ENCODE measurements around the gene SRD5A1.

The SRD5A1 gene

DNA sequence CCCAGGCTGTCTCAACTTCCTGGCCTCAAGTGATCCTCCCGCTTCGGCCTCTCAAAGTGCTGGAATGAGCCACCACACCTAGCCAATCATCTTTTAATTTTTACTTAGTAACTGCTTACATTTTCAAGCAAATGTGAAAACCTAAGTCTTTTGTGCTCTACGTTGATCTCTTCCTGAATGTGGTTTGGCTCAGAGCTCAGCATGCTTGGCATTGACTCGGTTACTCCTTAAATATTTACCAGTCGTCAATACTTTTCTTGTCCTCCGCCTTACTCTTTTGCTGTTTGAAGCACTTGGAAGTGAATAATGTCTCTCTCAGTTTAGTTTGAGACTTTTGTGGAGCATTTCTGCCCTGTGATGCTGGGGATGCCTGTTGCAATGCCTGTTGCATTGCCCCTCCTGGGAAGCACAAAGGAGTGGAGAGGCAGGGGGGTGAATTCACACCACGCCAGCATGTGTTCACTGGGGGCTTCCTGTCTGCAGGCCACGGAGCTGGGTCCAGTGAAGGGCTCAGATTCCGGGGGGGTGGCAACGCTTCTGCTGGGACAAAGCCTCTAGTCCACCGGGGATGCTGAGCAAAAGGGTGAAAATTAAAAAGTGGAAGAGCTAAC, 66.9 kb downstream of the SRD5A1 start:
- Histone ChIP-seq H3K9ac (ENCODE audit: low read length) (no peak overlapping the region), H3K27me3 (ENCODE audit: control insufficient read depth, insufficient read depth, low read length) (peaks cover 3% of the 10 kb centered on the region), H3K9me3 (ENCODE audit: control insufficient read depth, low read length) (no peaks in the 10 kb centered on the region), H3K4me3 (ENCODE audit: low read length) (no peak overlapping the region), H3K36me3 (ENCODE audit: control insufficient read depth, insufficient read depth, low read length) (no peaks in the 10 kb centered on the region), H3K4me1 (ENCODE audit: control insufficient read depth, insufficient read depth, low read length) (peaks cover 20% of the 10 kb centered on the region)

DNA sequence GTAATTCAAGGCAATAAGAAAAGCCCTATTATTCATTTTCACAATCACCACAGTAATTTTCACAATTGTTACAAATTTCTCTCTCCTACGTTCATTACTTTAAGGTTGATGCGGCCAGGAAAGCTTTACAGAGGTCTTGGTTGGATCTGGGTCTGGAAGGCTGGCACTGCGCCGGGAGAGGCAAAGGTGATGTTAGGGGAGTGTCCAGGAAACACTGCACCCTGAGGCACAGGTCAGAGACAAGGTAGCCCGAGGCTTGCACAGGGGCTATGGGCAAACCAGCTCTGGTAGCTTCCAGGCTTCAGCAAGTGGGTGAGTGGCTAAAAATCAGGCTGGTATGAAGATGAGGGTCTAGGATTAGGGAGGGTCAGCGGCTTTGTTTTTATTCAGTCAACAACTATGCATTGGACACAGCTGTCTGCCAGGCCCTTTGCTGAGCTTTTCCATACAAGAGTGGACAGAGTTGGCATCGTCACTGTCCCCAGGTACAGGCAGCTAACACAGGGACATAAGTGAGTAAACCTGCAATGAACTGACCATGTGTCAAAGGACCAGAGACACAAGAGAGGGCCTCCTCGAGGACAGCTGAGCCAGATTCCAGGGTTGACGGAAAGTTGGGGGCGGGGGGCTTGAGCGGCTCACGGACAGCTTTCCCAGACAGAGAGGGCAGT, 67.6 kb downstream of the SRD5A1 start:
- Histone ChIP-seq H3K9ac (ENCODE audit: low read length) (no peak overlapping the region), H3K4me1 (ENCODE audit: control insufficient read depth, insufficient read depth, low read length) (peaks cover 21% of the 10 kb centered on the region), H3K36me3 (ENCODE audit: control insufficient read depth, insufficient read depth, low read length) (no peaks in the 10 kb centered on the region), H3K9me3 (ENCODE audit: control insufficient read depth, low read length) (no peaks in the 10 kb centered on the region), H3K27me3 (ENCODE audit: control insufficient read depth, insufficient read depth, low read length) (peaks cover 3% of the 10 kb centered on the region), H3K4me3 (ENCODE audit: low read length) (no peak overlapping the region)

DNA sequence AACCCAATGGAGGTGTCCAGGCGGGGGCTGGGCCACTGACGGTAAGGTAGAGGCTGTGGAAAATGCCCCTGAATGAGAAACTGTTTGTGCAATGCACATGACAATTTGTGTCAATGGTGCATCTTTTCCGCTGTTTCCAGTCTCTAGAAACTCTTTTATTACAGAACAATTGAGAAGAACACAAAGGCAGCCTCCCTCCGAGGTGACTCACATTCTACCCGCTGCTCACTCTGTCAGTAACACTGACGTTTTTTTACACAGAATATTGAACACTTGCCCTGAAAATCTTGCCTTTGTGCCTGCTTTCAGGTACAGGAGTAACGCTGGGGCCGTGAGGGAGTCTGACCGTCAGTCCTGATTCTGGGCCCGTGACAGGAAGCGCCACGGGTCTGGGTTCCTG, 68.3 kb downstream of the SRD5A1 start:
- Histone ChIP-seq H3K9me3 (ENCODE audit: control insufficient read depth, low read length) (no peaks in the 10 kb centered on the region), H3K36me3 (ENCODE audit: control insufficient read depth, insufficient read depth, low read length) (no peaks in the 10 kb centered on the region), H3K9ac (ENCODE audit: low read length) (no peak overlapping the region), H3K27me3 (ENCODE audit: control insufficient read depth, insufficient read depth, low read length) (peaks cover 3% of the 10 kb centered on the region), H3K4me1 (ENCODE audit: control insufficient read depth, insufficient read depth, low read length) (peaks cover 21% of the 10 kb centered on the region), H3K4me3 (ENCODE audit: low read length) (no peak overlapping the region)

DNA sequence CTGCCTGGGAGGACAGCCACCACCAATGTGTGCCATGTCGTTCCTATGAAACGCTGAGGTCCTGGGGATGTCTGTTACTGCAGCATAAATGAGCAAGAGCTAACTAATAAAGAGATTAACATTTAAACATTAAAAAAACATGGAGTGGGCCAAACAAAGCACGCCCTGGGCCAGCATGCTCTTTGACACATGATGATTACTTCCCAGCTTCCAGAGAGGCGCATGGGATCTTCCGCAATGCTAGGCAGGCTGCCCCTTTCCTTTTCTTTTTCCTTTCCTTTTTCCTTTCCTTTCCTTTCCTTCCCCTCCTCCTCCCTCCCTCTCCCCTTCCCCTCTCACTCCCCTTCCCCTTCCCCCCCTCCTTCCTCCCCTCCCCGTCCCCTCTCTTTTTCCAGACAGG, 69.4 kb downstream of the SRD5A1 start:
- H3K9ac ChIP-seq (ENCODE audit: low read length): no peak overlapping the region
- H3K27me3 ChIP-seq (ENCODE audit: control insufficient read depth, insufficient read depth, low read length): peaks cover 3% of the 10 kb centered on the region
- H3K36me3 ChIP-seq (ENCODE audit: control insufficient read depth, insufficient read depth, low read length): no peaks in the 10 kb centered on the region
- peaks cover 21% of the 10 kb centered on the region for H3K4me1 ChIP-seq (ENCODE audit: control insufficient read depth, insufficient read depth, low read length)
- H3K9me3 ChIP-seq (ENCODE audit: control insufficient read depth, low read length): no peaks in the 10 kb centered on the region
- H3K4me3 ChIP-seq (ENCODE audit: low read length): no peak overlapping the region

DNA sequence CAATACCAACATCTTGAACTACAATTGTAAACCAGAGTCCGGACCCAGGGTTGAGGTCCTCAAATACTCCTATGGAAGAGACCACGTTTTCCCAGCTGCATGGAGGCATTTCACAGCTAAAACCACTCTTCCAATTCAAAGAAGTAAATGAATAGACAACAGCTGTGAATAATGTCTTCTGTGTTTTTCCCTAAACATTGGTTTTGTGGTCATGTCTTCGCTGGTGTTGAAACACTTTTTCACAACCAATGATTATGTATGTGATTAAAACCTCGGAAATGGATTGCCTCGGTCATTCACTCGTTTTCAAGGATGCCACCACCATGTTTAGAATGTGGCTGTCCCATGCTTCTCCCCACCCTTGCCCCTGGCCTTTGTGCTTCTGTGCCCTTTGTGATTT, 70.6 kb downstream of the SRD5A1 start:
- Histone ChIP-seq H3K36me3 (ENCODE audit: control insufficient read depth, insufficient read depth, low read length) (no peaks in the 10 kb centered on the region), H3K4me3 (ENCODE audit: low read length) (no peak overlapping the region), H3K4me1 (ENCODE audit: control insufficient read depth, insufficient read depth, low read length) (peaks cover 21% of the 10 kb centered on the region), H3K27me3 (ENCODE audit: control insufficient read depth, insufficient read depth, low read length) (no peaks in the 10 kb centered on the region), H3K9ac (ENCODE audit: low read length) (no peak overlapping the region), H3K9me3 (ENCODE audit: control insufficient read depth, low read length) (no peaks in the 10 kb centered on the region)

DNA sequence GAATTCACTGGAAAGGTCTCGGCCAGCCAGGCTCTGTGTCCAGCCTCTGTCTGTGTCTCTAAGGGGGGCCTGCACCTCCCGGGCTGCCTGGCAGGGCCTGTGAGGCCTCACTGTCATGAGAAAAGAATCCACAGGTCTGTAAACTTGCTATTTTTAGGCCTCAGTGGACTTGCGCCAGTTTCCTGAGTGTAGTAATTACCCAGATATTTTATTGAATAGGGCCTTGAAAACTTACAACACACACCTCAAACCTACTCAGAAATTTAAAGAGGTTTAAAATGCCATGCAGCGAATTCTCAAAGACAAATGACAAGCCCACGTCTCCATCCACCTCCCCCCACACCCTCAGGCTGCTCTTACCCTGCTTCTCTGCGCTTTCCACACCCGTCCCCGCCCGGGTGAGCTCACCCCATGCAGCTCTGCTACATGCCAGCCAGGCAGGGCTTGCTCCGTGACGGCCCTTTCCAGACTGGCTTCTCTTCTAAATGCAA, 71.2 kb downstream of the SRD5A1 start:
- Histone ChIP-seq H3K36me3 (ENCODE audit: control insufficient read depth, insufficient read depth, low read length) (no peaks in the 10 kb centered on the region), H3K9ac (ENCODE audit: low read length) (no peak overlapping the region), H3K27me3 (ENCODE audit: control insufficient read depth, insufficient read depth, low read length) (no peaks in the 10 kb centered on the region), H3K4me3 (ENCODE audit: low read length) (no peak overlapping the region), H3K4me1 (ENCODE audit: control insufficient read depth, insufficient read depth, low read length) (peaks cover 21% of the 10 kb centered on the region), H3K9me3 (ENCODE audit: control insufficient read depth, low read length) (no peaks in the 10 kb centered on the region)

DNA sequence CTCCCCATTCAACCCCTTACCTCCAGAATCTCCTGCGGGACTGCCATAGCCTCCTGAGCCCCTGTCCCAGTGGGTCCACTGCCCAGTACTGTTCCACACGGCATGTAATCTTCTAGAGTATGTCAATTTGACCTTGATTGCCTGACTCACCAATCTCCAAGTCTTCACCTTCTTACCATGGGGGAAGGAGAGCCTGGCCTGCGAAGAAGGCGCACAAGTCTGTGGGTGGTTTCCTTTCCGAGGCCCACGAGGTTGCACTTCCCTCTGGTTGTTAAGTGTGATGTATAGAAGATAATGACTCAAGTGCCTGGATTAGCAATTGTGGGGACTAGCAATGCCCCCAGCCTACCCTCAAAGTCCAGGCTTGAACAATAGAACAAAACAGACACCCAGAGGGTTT, 71.8 kb downstream of the SRD5A1 start:
- Histone ChIP-seq H3K9me3 (ENCODE audit: control insufficient read depth, low read length) (no peaks in the 10 kb centered on the region), H3K36me3 (ENCODE audit: control insufficient read depth, insufficient read depth, low read length) (no peaks in the 10 kb centered on the region), H3K27me3 (ENCODE audit: control insufficient read depth, insufficient read depth, low read length) (no peaks in the 10 kb centered on the region), H3K4me3 (ENCODE audit: low read length) (no peak overlapping the region), H3K9ac (ENCODE audit: low read length) (no peak overlapping the region), H3K4me1 (ENCODE audit: control insufficient read depth, insufficient read depth, low read length) (peaks cover 21% of the 10 kb centered on the region)

DNA sequence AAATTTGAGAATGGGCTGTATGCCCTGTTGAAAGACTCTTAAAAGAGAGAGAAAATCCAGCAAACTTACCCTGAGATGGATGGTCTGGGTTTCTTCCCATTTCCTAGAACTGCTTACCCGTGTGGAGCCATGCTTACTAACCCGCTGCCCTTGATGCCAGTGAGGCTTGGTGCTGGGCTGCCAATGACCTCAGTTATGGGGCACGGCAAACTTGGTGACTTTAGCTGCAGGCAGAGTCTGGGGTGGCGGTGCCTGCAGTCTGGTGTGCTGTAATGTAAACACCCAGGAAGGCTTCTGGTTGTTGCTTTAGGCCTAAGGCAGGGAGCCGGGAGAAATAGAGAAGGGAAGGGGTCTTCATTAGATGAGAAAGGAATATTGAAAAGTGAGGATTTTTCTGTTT, 72.7 kb downstream of the SRD5A1 start:
- Histone ChIP-seq H3K36me3 (ENCODE audit: control insufficient read depth, insufficient read depth, low read length) (no peaks in the 10 kb centered on the region), H3K4me1 (ENCODE audit: control insufficient read depth, insufficient read depth, low read length) (peaks cover 14% of the 10 kb centered on the region), H3K27me3 (ENCODE audit: control insufficient read depth, insufficient read depth, low read length) (no peaks in the 10 kb centered on the region), H3K9ac (ENCODE audit: low read length) (no peak overlapping the region), H3K4me3 (ENCODE audit: low read length) (no peak overlapping the region), H3K9me3 (ENCODE audit: control insufficient read depth, low read length) (no peaks in the 10 kb centered on the region)

DNA sequence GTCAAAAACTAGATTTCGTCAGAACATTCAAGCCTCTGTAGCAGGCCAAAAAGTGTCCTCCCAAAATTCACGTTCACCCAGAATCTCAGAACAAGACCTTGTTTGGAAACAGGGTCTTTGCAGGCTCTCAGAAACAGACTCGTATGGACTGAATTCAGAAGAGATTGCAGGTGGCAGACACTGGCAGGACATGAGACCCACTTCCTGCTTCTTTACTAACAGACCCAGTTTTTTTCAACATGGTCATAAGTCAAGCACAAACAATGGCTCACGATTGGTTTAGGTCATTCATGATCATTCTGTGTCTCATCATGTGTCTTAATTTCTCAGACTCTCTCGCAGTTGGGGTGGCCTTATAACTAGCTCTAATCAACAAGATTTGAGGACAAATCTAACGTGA, 74.6 kb downstream of the SRD5A1 start:
- H3K9ac ChIP-seq (ENCODE audit: low read length): no peak overlapping the region
- no peak overlapping the region for H3K4me3 ChIP-seq (ENCODE audit: low read length)
- peaks cover 11% of the 10 kb centered on the region for H3K4me1 ChIP-seq (ENCODE audit: control insufficient read depth, insufficient read depth, low read length)
- no peaks in the 10 kb centered on the region for H3K36me3 ChIP-seq (ENCODE audit: control insufficient read depth, insufficient read depth, low read length)
- H3K9me3 ChIP-seq (ENCODE audit: control insufficient read depth, low read length): no peaks in the 10 kb centered on the region
- H3K27me3 ChIP-seq (ENCODE audit: control insufficient read depth, insufficient read depth, low read length): no peaks in the 10 kb centered on the region

DNA sequence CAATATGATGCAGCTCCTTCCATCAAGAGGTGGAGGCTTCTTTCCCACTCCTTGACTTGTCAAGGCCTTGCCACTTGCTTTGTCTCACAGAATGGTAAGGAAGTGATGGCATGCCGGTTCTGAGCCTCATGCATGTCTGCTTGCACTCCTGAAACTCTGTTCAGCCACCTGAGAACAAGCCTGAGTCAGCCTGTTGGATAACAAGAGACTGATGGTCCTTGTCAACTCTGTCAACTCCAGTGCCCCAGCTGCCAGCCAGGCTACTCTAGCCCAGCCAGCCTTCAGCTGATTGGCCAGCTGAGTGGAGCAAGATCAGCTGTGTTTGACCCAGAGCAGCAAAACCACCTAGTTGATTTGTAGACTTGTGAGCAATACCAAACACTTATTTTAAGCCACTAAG, 75.6 kb downstream of the SRD5A1 start:
- H3K9ac ChIP-seq (ENCODE audit: low read length): no peak overlapping the region
- peaks cover 11% of the 10 kb centered on the region for H3K4me1 ChIP-seq (ENCODE audit: control insufficient read depth, insufficient read depth, low read length)
- H3K9me3 ChIP-seq (ENCODE audit: control insufficient read depth, low read length): no peaks in the 10 kb centered on the region
- H3K4me3 ChIP-seq (ENCODE audit: low read length): no peak overlapping the region
- no peaks in the 10 kb centered on the region for H3K36me3 ChIP-seq (ENCODE audit: control insufficient read depth, insufficient read depth, low read length)
- no peaks in the 10 kb centered on the region for H3K27me3 ChIP-seq (ENCODE audit: control insufficient read depth, insufficient read depth, low read length)

DNA sequence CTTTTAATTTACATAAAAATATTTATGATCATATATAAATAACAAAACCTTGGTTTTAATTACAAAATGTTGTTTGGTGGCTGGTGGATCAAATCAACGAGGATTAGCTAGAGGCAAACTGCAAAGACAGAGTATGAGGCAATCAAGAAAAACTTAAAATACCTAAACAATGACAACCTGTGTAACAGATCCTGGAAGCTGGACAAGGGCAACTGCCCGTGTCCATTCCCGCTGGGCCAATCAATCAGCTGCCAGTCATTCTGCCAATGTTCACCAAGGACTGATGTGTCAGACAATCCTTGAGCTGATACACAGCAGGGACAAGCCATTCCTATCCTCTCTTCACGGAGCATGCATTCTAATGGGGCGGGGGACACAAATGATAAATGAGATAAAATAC, 76.8 kb downstream of the SRD5A1 start:
- Histone ChIP-seq H3K4me3 (ENCODE audit: low read length) (no peak overlapping the region), H3K36me3 (ENCODE audit: control insufficient read depth, insufficient read depth, low read length) (no peaks in the 10 kb centered on the region), H3K9ac (ENCODE audit: low read length) (no peak overlapping the region), H3K9me3 (ENCODE audit: control insufficient read depth, low read length) (no peaks in the 10 kb centered on the region), H3K4me1 (ENCODE audit: control insufficient read depth, insufficient read depth, low read length) (peaks cover 6% of the 10 kb centered on the region), H3K27me3 (ENCODE audit: control insufficient read depth, insufficient read depth, low read length) (no peaks in the 10 kb centered on the region)

DNA sequence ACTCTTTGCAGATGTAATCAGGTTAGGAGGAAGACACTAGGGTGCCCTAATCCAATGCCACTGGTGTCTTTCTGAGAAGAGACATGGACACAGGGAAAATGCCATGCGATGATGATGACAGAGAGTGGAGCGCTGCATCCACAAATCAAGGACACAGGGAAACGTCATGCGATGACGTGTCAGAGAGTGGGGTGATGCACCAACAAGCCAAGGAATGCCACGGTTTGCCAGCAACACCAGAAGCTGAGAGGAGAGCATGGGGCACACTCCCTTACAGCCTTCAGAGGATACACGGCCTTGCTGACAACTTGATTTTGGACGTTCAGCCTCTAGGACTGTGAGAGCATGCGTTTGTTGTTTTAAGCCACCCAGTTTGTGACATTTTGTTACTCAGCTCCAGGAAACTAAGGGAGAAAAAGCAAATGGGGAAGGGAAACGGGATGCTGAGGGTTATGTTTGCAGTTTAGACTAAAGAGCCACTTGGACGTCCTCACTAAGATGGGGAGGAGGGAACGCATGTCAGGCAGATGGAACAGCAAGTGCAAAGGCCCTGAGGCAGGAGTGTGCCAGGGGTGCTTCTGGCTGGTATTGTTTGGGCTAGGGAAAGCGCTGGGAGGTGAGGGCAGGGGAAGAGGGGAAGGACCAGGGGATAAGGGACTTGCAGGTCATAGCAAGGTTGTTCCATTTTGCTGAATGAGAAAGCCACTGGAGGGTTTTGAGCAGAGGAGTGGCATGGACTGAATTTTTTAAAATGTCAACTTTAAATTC, 77.5 kb downstream of the SRD5A1 start:
- H3K4me1 ChIP-seq (ENCODE audit: control insufficient read depth, insufficient read depth, low read length): peaks cover 10% of the 10 kb centered on the region
- H3K36me3 ChIP-seq (ENCODE audit: control insufficient read depth, insufficient read depth, low read length): no peaks in the 10 kb centered on the region
- H3K4me3 ChIP-seq (ENCODE audit: low read length): no peak overlapping the region
- no peak overlapping the region for H3K9ac ChIP-seq (ENCODE audit: low read length)
- no peaks in the 10 kb centered on the region for H3K27me3 ChIP-seq (ENCODE audit: control insufficient read depth, insufficient read depth, low read length)
- no peaks in the 10 kb centered on the region for H3K9me3 ChIP-seq (ENCODE audit: control insufficient read depth, low read length)

Measured in mucosa of stomach (tissue), 1 donor.